ENCODE data around the gene CNTF. TPM values are rescaled to one million over a fixed set of nuclear protein-coding genes. Genes with fewer than 3 reads are reported as not detected.

CNTF gene
- total RNA-seq, 1 donor from 2014 or later = 1.2 TPM

GRCh38 chr11:58606930-58607714 is 15.3 kb upstream of the CNTF start:
- DNase-seq (ENCODE audit: low read depth in 2 of 2) = no peak

- no peak for DNase-seq (ENCODE audit: low read depth in 2 of 2)
These were observed 14.1 kb upstream of the CNTF start for GRCh38 chr11:58608331-58608730.

- no peak for DNase-seq (ENCODE audit: low read depth in 2 of 2)
These were observed 12.7 kb upstream of the CNTF start for GRCh38 chr11:58609723-58610122.

GRCh38 chr11:58613228-58613627 is 9.2 kb upstream of the CNTF start:
- no peak for DNase-seq (ENCODE audit: low read depth in 2 of 2)

GRCh38 chr11:58615559-58615958 is 6.9 kb upstream of the CNTF start:
- DNase-seq (ENCODE audit: low read depth in 2 of 2) = no peak

GRCh38 chr11:58616594-58616993 is 5.9 kb upstream of the CNTF start:
- DNase-seq (ENCODE audit: low read depth in 2 of 2) = peak in 1 of 2 donors; percentile 45

GRCh38 chr11:58617976-58618557 is 4.4 kb upstream of the CNTF start:
- no peak for DNase-seq (ENCODE audit: low read depth in 2 of 2)

- DNase-seq (ENCODE audit: low read depth in 2 of 2) = no peak
These were observed 741 bp upstream of the CNTF start for GRCh38 chr11:58621586-58622262.

- no peak for DNase-seq (ENCODE audit: low read depth in 2 of 2)
These were observed 2.6 kb downstream of the CNTF start for GRCh38 chr11:58625086-58625485.

GRCh38 chr11:58625826-58626460 is 3.5 kb downstream of the CNTF start:
- DNase-seq (ENCODE audit: low read depth in 2 of 2) = no peak

GRCh38 chr11:58626934-58627483 is 4.5 kb downstream of the CNTF start:
- no peak for DNase-seq (ENCODE audit: low read depth in 2 of 2)

GRCh38 chr11:58628446-58628845 is 6.0 kb downstream of the CNTF start:
- no peak for DNase-seq (ENCODE audit: low read depth in 2 of 2)

GRCh38 chr11:58629857-58630256 is 7.4 kb downstream of the CNTF start:
- peak; percentile 29 to 54 for DNase-seq (ENCODE audit: low read depth in 2 of 2)

- DNase-seq (ENCODE audit: low read depth in 2 of 2) = no peak
These were observed 8.9 kb downstream of the CNTF start for GRCh38 chr11:58631378-58631777.

GRCh38 chr11:58632510-58632909 is 10.0 kb downstream of the CNTF start:
- no peak for DNase-seq (ENCODE audit: low read depth in 2 of 2)

GRCh38 chr11:58636587-58636986 is 14.1 kb downstream of the CNTF start:
- no peak for DNase-seq (ENCODE audit: low read depth in 2 of 2)

GRCh38 chr11:58637371-58637770 is 14.9 kb downstream of the CNTF start:
- no peak for DNase-seq (ENCODE audit: low read depth in 2 of 2)

- DNase-seq (ENCODE audit: low read depth in 2 of 2) = no peak
These were observed 16.6 kb downstream of the CNTF start for GRCh38 chr11:58639103-58639502.

- DNase-seq (ENCODE audit: low read depth in 2 of 2) = no peak
These were observed 17.2 kb downstream of the CNTF start for GRCh38 chr11:58639669-58640068.

- DNase-seq (ENCODE audit: low read depth in 2 of 2) = no peak
These were observed 18.0 kb downstream of the CNTF start for GRCh38 chr11:58640386-58641023.

- no peak for DNase-seq (ENCODE audit: low read depth in 2 of 2)
These were observed 18.9 kb downstream of the CNTF start for GRCh38 chr11:58641341-58641740.
